HUES6 (cell line): ENCODE measurements around the gene TMC1.
"Not testable (repeated sequence)": the region's sequence is repeated elsewhere in the genome, so short reads cannot be mapped to it uniquely, and the experiment has no call there.

Experiments
- H3K27ac ChIP-seq: 2 replicates; pipeline ENCODE4 v1.7.0; 2013; ENCODE audit warnings: low read depth, mild to moderate bottlenecking, low read length, inconsistent platforms
- H3K27me3 ChIP-seq: 2 replicates; pipeline ENCODE4 v1.6.1; 2013; ENCODE audit warnings: low read length; ENCODE audit not compliant: control insufficient read depth, insufficient read depth
- H3K36me3 ChIP-seq: 2 replicates; pipeline ENCODE4 v1.6.1; 2013; ENCODE audit warnings: low read length; ENCODE audit not compliant: control insufficient read depth, insufficient read depth
- H3K4me1 ChIP-seq: 2 replicates; pipeline ENCODE4 v1.6.1; 2013; ENCODE audit warnings: low read length; ENCODE audit not compliant: control insufficient read depth, insufficient read depth
- H3K4me3 ChIP-seq: 2 replicates; pipeline ENCODE4 v1.5.1; 2013; ENCODE audit warnings: low read depth, low read length
- H3K9ac ChIP-seq: one replicate; pipeline ENCODE4 v1.6.1; 2013; ENCODE audit warnings: mild to moderate bottlenecking, low read length
- H3K9me3 ChIP-seq: 2 replicates; pipeline ENCODE4 v1.6.1; 2013; ENCODE audit warnings: low read depth, low read length; ENCODE audit not compliant: control insufficient read depth, insufficient read depth

The TMC1 gene

DNA sequence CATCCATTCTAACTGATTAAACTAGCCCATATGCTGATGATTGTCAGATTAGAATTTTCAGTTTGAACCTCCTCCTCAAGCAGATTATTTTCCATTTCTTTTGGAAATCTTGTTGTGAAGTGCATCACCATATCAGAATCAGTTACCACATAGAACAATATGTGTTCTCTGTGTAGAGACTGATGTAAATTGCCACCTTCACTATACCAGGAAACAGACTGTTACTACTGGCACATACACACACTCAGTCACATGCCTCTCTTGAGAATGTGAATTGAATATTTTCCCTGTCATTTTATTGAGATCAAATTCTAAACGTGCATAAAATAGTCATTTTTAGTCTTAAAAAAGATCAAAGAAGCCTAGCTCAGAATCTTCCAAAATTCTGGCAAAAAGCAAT is 270.0 kb downstream of the TMC1 start:
- no peak overlapping the region for H3K9ac ChIP-seq
- H3K4me1 ChIP-seq, result no peaks in the 10 kb centered on the region
- H3K4me3 ChIP-seq, result no peak overlapping the region

DNA sequence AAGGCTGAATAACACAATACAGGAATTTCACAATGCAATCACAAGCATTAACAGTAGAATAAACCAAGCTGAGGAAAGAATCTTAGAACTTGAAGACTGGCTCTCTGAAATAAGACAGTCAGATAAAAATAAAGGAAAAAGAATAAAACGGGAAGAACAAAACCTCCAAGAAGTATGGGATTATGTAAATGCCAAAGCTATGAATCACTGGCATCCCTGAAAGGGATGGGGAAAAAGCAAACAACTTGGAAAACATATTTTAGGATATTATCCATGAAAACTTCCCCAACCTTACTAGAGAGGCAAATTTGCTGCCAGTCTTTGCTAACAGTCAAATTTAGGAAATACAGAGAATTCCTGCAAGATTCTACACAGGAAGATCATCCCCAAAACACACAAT is 273.5 kb downstream of the TMC1 start:
- H3K27me3 ChIP-seq, result no peaks in the 10 kb centered on the region
- peaks cover 18% of the 10 kb centered on the region for H3K9me3 ChIP-seq
- no peak overlapping the region for H3K9ac ChIP-seq
- no peaks in the 10 kb centered on the region for H3K36me3 ChIP-seq
- H3K27ac ChIP-seq, result no peak overlapping the region
- no peaks in the 10 kb centered on the region for H3K4me1 ChIP-seq
- H3K4me3 ChIP-seq, result no peak overlapping the region

More for the DNA sequence above, 270.0 kb downstream of the TMC1 start:
- no peak overlapping the region for H3K27ac ChIP-seq
- H3K27me3 ChIP-seq, result no peaks in the 10 kb centered on the region
- peaks cover 8% of the 10 kb centered on the region for H3K9me3 ChIP-seq
- H3K36me3 ChIP-seq, result no peaks in the 10 kb centered on the region

DNA sequence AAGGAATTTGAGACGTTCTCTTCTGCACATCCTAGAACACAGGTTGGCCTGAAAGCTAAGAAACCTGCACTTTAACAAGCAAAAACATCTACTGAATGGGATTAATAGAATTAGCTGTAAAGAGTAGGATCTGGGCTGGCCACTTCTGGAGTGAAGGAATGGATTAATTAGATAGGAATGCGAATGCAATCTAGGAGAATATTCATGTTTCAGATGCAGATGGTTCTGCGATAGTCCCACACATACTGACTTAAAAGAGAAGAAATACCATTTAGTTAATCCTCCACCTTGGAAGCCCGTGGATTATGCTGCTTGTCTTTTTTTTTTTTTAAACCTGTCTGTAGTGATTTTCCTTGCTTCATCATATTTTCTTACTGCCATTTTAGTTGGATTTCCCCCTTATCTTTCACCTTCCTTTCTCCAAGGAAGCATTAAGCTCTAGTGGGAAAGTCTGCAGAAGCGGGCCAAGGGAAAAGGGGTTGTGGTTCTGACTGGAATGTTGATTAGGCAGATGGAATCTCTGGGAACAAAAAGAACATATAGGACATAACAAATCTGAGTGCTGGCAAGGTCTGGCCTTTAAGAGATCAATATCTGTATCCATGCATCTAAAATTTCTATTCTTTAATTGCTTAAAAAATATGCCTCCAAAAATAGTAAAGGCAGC is 279.1 kb downstream of the TMC1 start:
- peaks cover 17% of the 10 kb centered on the region for H3K9me3 ChIP-seq
- H3K27ac ChIP-seq, result no peak overlapping the region
- no peaks in the 10 kb centered on the region for H3K36me3 ChIP-seq
- no peak overlapping the region for H3K9ac ChIP-seq
- no peak overlapping the region for H3K4me3 ChIP-seq
- H3K4me1 ChIP-seq, result no peaks in the 10 kb centered on the region
- no peaks in the 10 kb centered on the region for H3K27me3 ChIP-seq

DNA sequence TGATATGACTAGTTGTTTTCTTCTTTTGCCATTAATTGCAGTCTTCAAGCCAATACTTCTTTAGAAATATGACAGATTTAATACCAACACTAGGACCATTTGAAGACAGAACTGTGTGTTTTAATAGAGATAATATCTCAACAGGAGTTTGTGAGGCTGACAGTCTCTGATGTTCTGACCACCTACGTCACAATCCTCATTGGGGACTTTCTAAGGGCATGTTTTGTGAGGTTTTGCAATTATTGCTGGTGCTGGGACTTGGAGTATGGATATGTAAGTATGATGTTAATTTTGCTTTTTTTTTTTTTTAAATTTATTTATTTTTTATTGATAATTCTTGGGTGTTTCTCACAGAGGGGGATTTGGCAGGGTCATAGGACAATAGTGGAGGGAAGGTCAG is 283.8 kb downstream of the TMC1 start:
- no peak overlapping the region for H3K4me3 ChIP-seq
- no peaks in the 10 kb centered on the region for H3K4me1 ChIP-seq
- H3K27me3 ChIP-seq, result no peaks in the 10 kb centered on the region
- H3K9me3 ChIP-seq, result peaks cover 13% of the 10 kb centered on the region
- H3K27ac ChIP-seq, result no peak overlapping the region
- no peaks in the 10 kb centered on the region for H3K36me3 ChIP-seq
- H3K9ac ChIP-seq, result no peak overlapping the region

DNA sequence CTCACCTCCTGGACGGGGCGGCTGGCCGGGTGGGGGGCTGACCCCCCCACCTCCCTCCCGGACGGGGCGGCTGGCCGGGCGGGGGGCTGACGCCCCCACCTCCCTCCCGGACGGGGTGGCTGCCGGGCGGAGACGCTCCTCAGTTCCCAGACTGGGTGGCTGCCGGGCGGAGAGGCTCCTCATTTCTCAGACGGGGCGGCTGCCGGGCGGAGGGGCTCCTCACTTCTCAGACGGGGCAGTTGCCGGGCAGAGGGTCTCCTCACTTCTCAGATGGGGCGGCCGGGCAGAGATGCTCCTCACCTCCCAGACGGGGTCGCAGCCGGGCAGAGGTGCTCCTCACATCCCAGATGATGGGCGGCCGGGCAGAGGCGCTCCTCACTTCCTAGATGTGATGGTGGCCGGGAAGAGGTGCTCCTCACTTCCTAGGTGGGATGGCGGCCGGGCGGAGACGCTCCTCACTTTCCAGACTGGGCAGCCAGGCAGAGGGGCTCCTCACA is 285.0 kb downstream of the TMC1 start:
- not testable (repeated sequence) for H3K4me3 ChIP-seq, H3K27me3 ChIP-seq, H3K27ac ChIP-seq, H3K9ac ChIP-seq, H3K36me3 ChIP-seq, H3K4me1 ChIP-seq
- H3K9me3 ChIP-seq, result peaks cover 13% of the 10 kb centered on the region

DNA sequence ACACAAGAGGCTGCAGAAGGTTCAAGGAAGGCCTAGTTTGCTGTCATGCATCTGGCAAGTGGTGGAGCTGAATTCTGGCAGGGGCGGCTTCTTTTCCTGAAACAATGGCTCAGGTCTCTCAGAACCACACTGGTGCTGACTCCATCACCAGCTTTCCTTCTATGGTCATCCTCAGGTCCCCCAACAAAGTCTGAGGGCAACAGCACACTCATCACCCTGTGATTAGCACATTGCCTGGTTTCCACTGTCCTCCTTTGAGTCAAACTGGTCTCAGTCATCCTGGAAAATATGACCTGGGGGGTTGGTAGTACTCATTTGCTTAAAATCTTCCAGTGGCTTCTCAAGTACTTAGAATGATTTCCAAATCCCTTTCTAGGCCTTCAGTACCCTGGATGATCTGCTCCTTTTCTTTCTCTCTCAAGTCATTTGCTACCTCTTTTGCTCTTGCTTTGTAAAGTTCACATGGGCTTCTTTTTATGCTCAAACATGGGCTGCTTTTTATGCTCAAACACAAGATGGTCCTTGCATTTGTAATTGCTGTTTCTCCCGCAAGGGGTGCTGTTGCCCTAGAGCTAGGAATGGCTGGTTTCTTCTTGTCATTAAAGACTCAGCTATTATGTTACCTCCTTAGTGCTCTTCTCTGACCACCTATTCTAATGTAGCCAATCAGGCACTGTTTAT is 286.5 kb downstream of the TMC1 start:
- no peak overlapping the region for H3K4me3 ChIP-seq
- H3K27me3 ChIP-seq, result no peaks in the 10 kb centered on the region
- H3K27ac ChIP-seq, result no peak overlapping the region
- no peak overlapping the region for H3K9ac ChIP-seq
- H3K4me1 ChIP-seq, result no peaks in the 10 kb centered on the region
- peaks cover 13% of the 10 kb centered on the region for H3K9me3 ChIP-seq
- no peaks in the 10 kb centered on the region for H3K36me3 ChIP-seq

DNA sequence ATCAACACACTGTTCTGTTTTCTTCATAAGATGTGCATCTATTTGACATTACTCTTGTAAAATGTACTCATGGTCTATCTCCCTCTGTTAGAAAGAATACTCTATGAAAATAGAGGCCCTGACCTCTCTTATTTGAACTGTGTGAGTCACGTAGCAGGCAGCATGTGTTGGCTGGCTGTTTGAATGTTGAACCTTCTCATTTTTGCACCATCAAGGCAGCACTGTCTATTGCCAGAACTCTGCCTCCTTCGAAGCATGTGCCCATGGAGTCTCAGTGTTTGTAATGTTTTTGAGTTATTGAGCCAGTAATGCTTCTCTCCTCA is 287.0 kb downstream of the TMC1 start:
- H3K27me3 ChIP-seq, result no peaks in the 10 kb centered on the region
- no peak overlapping the region for H3K4me3 ChIP-seq
- H3K9ac ChIP-seq, result no peak overlapping the region
- H3K9me3 ChIP-seq, result peaks cover 13% of the 10 kb centered on the region
- H3K27ac ChIP-seq, result no peak overlapping the region
- H3K36me3 ChIP-seq, result no peaks in the 10 kb centered on the region
- H3K4me1 ChIP-seq, result no peaks in the 10 kb centered on the region

DNA sequence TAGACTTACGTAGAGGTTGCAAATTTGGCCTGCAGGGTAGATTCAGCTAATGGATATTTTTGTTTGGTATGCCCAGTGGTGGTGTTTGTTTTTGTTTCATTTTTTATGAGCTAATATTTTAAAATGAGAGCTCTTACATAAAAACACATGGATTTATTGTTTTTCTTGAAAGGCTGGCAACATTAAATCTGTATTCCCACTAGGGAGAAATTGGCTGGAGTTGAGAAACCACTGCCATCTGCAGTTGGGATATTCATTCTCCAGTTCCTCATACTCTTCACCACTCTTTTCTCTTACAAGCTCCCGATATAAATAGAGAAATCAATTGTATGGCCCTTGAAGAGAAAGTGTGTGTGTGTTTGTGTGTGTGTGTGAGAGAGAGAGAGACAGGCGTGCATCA is 288.2 kb downstream of the TMC1 start:
- no peaks in the 10 kb centered on the region for H3K27me3 ChIP-seq

DNA sequence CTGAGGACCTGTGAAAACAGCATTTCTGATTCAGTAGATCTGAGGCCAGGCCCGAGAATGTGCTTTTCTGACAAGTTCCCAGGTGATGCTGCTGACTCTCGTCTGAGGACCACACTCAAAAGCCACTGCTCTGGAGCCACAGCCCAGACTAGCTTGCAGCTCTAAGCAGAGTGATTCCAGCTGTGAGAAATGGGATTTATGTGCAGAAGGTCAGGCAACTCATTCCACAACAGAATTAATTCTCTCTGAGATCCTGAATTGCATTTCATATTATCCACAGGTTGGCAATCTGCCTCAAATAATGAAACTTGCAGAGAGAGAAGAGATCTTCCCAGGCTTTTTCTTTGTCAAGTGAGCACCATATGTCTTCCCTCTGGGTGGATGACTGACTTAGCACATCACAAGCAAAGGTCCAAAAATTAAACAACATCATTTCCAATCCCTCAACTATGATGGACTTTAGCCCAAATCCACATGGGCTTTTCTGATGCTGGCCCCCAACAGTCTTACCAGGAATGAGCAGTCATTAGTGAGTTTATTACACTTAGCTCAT is 291.2 kb downstream of the TMC1 start:
- no peak overlapping the region for H3K9ac ChIP-seq
- no peak overlapping the region for H3K27ac ChIP-seq
- no peaks in the 10 kb centered on the region for H3K4me1 ChIP-seq
- no peak overlapping the region for H3K4me3 ChIP-seq
- H3K9me3 ChIP-seq, result peaks cover 3% of the 10 kb centered on the region; the same call in 1 of the 2 replicates
- H3K27me3 ChIP-seq, result no peaks in the 10 kb centered on the region
- H3K36me3 ChIP-seq, result no peaks in the 10 kb centered on the region

More for the DNA sequence above, 288.2 kb downstream of the TMC1 start:
- Histone ChIP-seq H3K27ac (no peak overlapping the region), H3K36me3 (no peaks in the 10 kb centered on the region), H3K4me1 (no peaks in the 10 kb centered on the region), H3K9me3 (peaks cover 10% of the 10 kb centered on the region), H3K4me3 (no peak overlapping the region), H3K9ac (no peak overlapping the region)

DNA sequence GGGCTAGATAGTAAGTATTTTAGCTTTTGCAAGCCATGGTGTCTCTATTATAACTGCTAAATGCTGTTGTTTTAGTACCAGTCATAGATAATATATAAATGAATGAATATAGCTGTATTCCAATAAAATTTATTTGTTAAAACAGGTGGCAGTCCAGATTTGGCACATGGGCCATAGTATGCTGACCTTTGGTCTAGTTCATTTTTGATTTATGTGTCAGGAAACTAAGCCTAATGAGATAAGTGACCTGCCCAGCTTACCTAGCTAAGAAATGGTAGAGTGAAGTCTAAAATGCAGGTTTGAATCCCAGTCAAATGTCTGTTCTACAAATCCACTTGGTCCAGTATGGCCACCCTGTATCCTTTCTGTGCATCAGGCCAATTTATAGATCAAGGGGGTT is 292.1 kb downstream of the TMC1 start:
- Histone ChIP-seq H3K27ac (no peak overlapping the region), H3K9ac (no peak overlapping the region), H3K4me3 (no peak overlapping the region), H3K9me3 (no peaks in the 10 kb centered on the region), H3K4me1 (no peaks in the 10 kb centered on the region), H3K27me3 (no peaks in the 10 kb centered on the region), H3K36me3 (no peaks in the 10 kb centered on the region)

DNA sequence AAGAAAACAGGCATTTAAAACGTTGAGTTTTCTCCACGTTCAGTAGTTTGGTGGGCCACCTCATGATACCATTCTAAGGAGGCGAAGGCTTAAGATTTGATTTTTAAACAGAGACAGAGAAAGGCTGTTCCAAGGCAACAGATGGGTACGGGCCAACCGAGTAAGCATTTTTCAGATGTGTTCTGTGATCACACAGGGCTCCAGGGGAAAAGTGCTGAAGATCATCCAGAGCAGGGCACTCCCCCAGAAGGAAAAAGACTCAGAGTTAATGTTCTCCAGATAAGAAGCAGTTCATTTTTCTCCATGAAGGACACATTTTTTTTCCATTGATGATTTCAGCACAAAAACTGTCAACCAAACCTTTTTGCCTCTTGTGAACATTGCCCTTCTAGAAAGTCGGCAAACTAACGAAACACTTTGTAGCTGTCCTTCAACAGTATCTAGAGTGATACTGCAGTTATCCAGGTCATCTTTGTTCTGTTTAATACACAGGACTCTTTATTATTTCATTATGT is 292.7 kb downstream of the TMC1 start:
- Histone ChIP-seq H3K27ac (no peak overlapping the region), H3K9me3 (no peaks in the 10 kb centered on the region), H3K36me3 (no peaks in the 10 kb centered on the region), H3K4me3 (no peak overlapping the region), H3K9ac (no peak overlapping the region), H3K27me3 (no peaks in the 10 kb centered on the region), H3K4me1 (no peaks in the 10 kb centered on the region)
